ENCODE data around the gene NSMCE1.

GRCh38 chr16:27236635-27237218 lies 31.8 kb downstream of the NSMCE1 start:
- TF ChIP-seq, protein P1, sequence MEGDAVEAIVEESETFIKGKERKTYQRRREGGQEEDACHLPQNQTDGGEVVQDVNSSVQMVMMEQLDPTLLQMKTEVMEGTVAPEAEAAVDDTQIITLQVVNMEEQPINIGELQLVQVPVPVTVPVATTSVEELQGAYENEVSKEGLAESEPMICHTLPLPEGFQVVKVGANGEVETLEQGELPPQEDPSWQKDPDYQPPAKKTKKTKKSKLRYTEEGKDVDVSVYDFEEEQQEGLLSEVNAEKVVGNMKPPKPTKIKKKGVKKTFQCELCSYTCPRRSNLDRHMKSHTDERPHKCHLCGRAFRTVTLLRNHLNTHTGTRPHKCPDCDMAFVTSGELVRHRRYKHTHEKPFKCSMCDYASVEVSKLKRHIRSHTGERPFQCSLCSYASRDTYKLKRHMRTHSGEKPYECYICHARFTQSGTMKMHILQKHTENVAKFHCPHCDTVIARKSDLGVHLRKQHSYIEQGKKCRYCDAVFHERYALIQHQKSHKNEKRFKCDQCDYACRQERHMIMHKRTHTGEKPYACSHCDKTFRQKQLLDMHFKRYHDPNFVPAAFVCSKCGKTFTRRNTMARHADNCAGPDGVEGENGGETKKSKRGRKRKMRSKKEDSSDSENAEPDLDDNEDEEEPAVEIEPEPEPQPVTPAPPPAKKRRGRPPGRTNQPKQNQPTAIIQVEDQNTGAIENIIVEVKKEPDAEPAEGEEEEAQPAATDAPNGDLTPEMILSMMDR (IDR thresholded peaks at IDR 0.05): no peak
- TF ChIP-seq POLR2A (IDR thresholded peaks at IDR 0.05): no peak

Data from esophagus squamous epithelium (tissue), 4 donors.